WTC11 (cell line): Measurements from ENCODE around the gene SESN2. TPM values are rescaled to one million over a fixed set of nuclear protein-coding genes. Genes with fewer than 3 reads are reported as not detected.

Source experiments
- ATAC-seq: fragments of 200-7000 bp; cut with Tn5 transposase; 2 replicates; pipeline ENCODE4 v1.10.0; 2021; ENCODE audit warnings: mild to moderate bottlenecking, moderate library complexity
- CTCF ChIA-PET: fragments of 300-600 bp; sonication (Branson Sonifier 250); formaldehyde crosslinking; loops from one replicate; lab custom pipeline; 2021; ENCODE audit warnings: antibody characterized with exemption; lab: Charles Lee
- POLR2A ChIA-PET: fragments of 350-600 bp; sonication (Branson Sonifier 250); formaldehyde crosslinking; loops from one replicate; lab custom pipeline; 2021; ENCODE audit warnings: antibody characterized with exemption; lab: Charles Lee
- DNase-seq: peaks from one replicate; pipeline ENCODE4 v3.0.0; 2021; ENCODE audit warnings: low spot score
- H3K27ac Mint-ChIP-seq: 2 replicates; pipeline ENCODE4 v1.8.0; 2021; ENCODE audit warnings: mixed read lengths
- H3K27me3 Mint-ChIP-seq: 2 replicates; pipeline ENCODE4 v1.8.0; 2021; ENCODE audit warnings: low read depth, mild to moderate bottlenecking, moderate library complexity, mixed read lengths
- H3K36me3 Mint-ChIP-seq: 2 replicates; pipeline ENCODE4 v1.8.0; 2021; ENCODE audit warnings: mixed read lengths
- H3K4me1 Mint-ChIP-seq: 2 replicates; pipeline ENCODE4 v1.8.0; 2022; ENCODE audit warnings: mixed read lengths
- H3K4me3 Mint-ChIP-seq: 2 replicates; pipeline ENCODE4 v1.8.0; 2021; ENCODE audit warnings: mild to moderate bottlenecking, moderate library complexity, mixed read lengths
- H3K9me3 Mint-ChIP-seq: 2 replicates; pipeline ENCODE4 v1.8.0; 2021; ENCODE audit warnings: mixed read lengths
- AFF4 ChIP-seq: sonication (generic); formaldehyde crosslinking; IDR thresholded peaks from 2 replicates; pipeline ENCODE4 v1.8.1; 2023; ENCODE audit warnings: mild to moderate bottlenecking, missing genetic modification reagents, borderline replicate concordance
- ARID4B ChIP-seq: sonication (generic); formaldehyde crosslinking; IDR thresholded peaks from 2 replicates; pipeline ENCODE4 v1.8.0; 2023; ENCODE audit warnings: missing genetic modification reagents, mild to moderate bottlenecking, borderline replicate concordance
- E2F1 ChIP-seq: sonication (generic); formaldehyde crosslinking; IDR thresholded peaks from 2 replicates; pipeline ENCODE4 v1.8.0; 2022; ENCODE audit warnings: mild to moderate bottlenecking, missing genetic modification reagents
- E2F4 ChIP-seq: sonication (generic); formaldehyde crosslinking; IDR thresholded peaks from 2 replicates; pipeline ENCODE4 v1.8.1; 2022; ENCODE audit warnings: low read depth, mild to moderate bottlenecking, moderate library complexity, missing genetic modification reagents, borderline replicate concordance
- E2F5 ChIP-seq: sonication (generic); formaldehyde crosslinking; IDR thresholded peaks from 2 replicates; pipeline ENCODE4 v1.8.1; 2022; ENCODE audit warnings: mild to moderate bottlenecking, moderate library complexity, missing genetic modification reagents
- ELF4 ChIP-seq: sonication (generic); formaldehyde crosslinking; IDR thresholded peaks from 2 replicates; pipeline ENCODE4 v1.8.1; 2022; ENCODE audit warnings: low read depth, mild to moderate bottlenecking, moderate library complexity, missing genetic modification reagents
- MLX ChIP-seq: sonication (generic); formaldehyde crosslinking; IDR thresholded peaks from 2 replicates; pipeline ENCODE4 v1.8.1; 2023; ENCODE audit warnings: mild to moderate bottlenecking, missing genetic modification reagents, moderate library complexity
- MXD4 ChIP-seq: fragments of 250-450 bp; sonication (Bioruptor Pico); IDR thresholded peaks from 2 replicates; pipeline ENCODE4 v1.8.0; 2021; ENCODE audit warnings: mild to moderate bottlenecking, moderate library complexity, borderline replicate concordance
- NR1H2 ChIP-seq: sonication (generic); formaldehyde crosslinking; IDR thresholded peaks from 2 replicates; pipeline ENCODE4 v1.9.0; 2021; ENCODE audit warnings: mild to moderate bottlenecking, moderate library complexity, missing genetic modification reagents
- PRRX2 ChIP-seq: fragments of 250-450 bp; sonication (Bioruptor Pico); IDR thresholded peaks from 2 replicates; pipeline ENCODE4 v1.8.0; 2021; ENCODE audit warnings: mild to moderate bottlenecking
- TEAD4 ChIP-seq: sonication (generic); formaldehyde crosslinking; IDR thresholded peaks from 2 replicates; pipeline ENCODE4 v1.8.0; 2022; ENCODE audit warnings: mild to moderate bottlenecking, missing genetic modification reagents
- TP53 ChIP-seq: sonication (generic); formaldehyde crosslinking; IDR thresholded peaks from 2 replicates; pipeline ENCODE4 v1.8.1; 2023; ENCODE audit warnings: mild to moderate bottlenecking, missing genetic modification reagents
- ZBTB43 ChIP-seq: sonication (generic); formaldehyde crosslinking; IDR thresholded peaks from 2 replicates; pipeline ENCODE4 v1.8.1; 2023; ENCODE audit warnings: mild to moderate bottlenecking, missing genetic modification reagents
- ZNF281 ChIP-seq: sonication (generic); formaldehyde crosslinking; IDR thresholded peaks from 2 replicates; pipeline ENCODE4 v1.8.0; 2023; ENCODE audit warnings: mild to moderate bottlenecking, missing genetic modification reagents
- total RNA-seq: library from RNA; stranded (reverse); gene quantifications from 3 replicates; pipeline ENCODE4 v1.2.3, GENCODE V29; 2021

Gene SESN2
- total RNA-seq, 1 experiment from 2014 or later: 38.1 TPM

- TF ChIP-seq ZNF281 (CRISPR knock-in tag) (no peak), ZBTB43 (CRISPR knock-in tag) (no peak)
These were observed 32.4 kb downstream of the SESN2 start (continued) for GRCh38 chr1:28291711-28292110.

- Mint-ChIP-seq H3K4me1 (peaks cover 27% of the 10 kb centered on the region), H3K27me3 (no peaks in the 10 kb centered on the region), H3K36me3 (no peaks in the 10 kb centered on the region), H3K9me3 (peaks cover 3% of the 10 kb centered on the region; the same call in 1 of the 2 replicates), H3K27ac (peak overlapping the region; percentile 80; the same call in 1 of the 2 replicates), H3K4me3 (peak overlapping the region; percentile 39; the same call in 1 of the 2 replicates)
- ChIA-PET POLR2A (interaction anchor here (0.7 to 1.0 kb wide), 2 partner anchors 9 to 257 kb away, joined by 3 read pairs; partner anchors contain the start of gene TRNAU1AP), CTCF (no interaction called here)
- no peak for ATAC-seq
- no peak for DNase-seq
- TF ChIP-seq E2F1 (CRISPR knock-in tag) (no peak), NR1H2 (no peak), E2F4 (CRISPR knock-in tag) (no peak), AFF4 (CRISPR knock-in tag) (no peak), ARID4B (CRISPR knock-in tag) (no peak), MLX (no peak), PRRX2 (CRISPR knock-in tag) (no peak), TEAD4 (CRISPR knock-in tag) (no peak), ZNF281 (CRISPR knock-in tag) (no peak), TP53 (CRISPR knock-in tag) (no peak), E2F5 (CRISPR knock-in tag) (no peak), ELF4 (CRISPR knock-in tag) (no peak), MXD4 (CRISPR knock-in tag) (no peak)
These were observed 36.6 kb downstream of the SESN2 start for GRCh38 chr1:28295936-28296335.
